Tibial nerve (tissue), 4 donors: ENCODE results near the gene KANK3. TPM values are rescaled to one million over a fixed set of nuclear protein-coding genes. Genes with fewer than 3 reads are reported as not detected.

Experiments used
- DNase-seq, 2 donors: peaks; one replicate each; pipeline ENCODE4 v3.0.0-alpha.2; 2019; ENCODE audit warnings: low spot score in 2 of 2
- H3K27ac ChIP-seq, 4 donors: fragments of 200-600 bp; sonication (generic) in 3 of 4; one replicate each; pipeline ENCODE4 v1.5.1; 2017 to 2019; ENCODE audit warnings: mild to moderate bottlenecking in 1 of 4
- H3K27me3 ChIP-seq, 2 donors: fragments of 200-600 bp; sonication (generic) in 1 of 2; one replicate each; pipeline versions ENCODE4 v1.5.1 to v1.6.0; 2017 to 2019
- H3K36me3 ChIP-seq, 3 donors: fragments of 200-600 bp; sonication (generic); one replicate each; pipeline ENCODE4 v1.5.1; 2018 to 2019
- H3K4me1 ChIP-seq, 4 donors: fragments of 200-600 bp; sonication (generic) in 3 of 4; one replicate each; pipeline ENCODE4 v1.5.1; 2017 to 2019
- H3K4me3 ChIP-seq, 4 donors: fragments of 200-600 bp; sonication (generic) in 3 of 4; one replicate each; pipeline ENCODE4 v1.5.1; 2017 to 2019; ENCODE audit warnings: mild to moderate bottlenecking in 1 of 4, moderate library complexity in 1 of 4
- H3K9me3 ChIP-seq, 4 donors: fragments of 200-600 bp; sonication (generic) in 3 of 4; one replicate each; pipeline ENCODE4 v1.5.1; 2017 to 2019
- CTCF ChIP-seq, 5 experiments: fragments of 200-600 bp in 3 of 5; fragments of 450-650 bp in 2 of 5; sonication (generic) in 3 of 5; IDR thresholded peaks; one replicate each; pipeline ENCODE4 v1.5.1; 2016 to 2019; ENCODE audit warnings: antibody characterized with exemption in 5 of 5, mild to moderate bottlenecking in 3 of 5, moderate library complexity in 2 of 5
- EP300 ChIP-seq, 2 donors: sonication (generic); formaldehyde crosslinking; IDR thresholded peaks; one replicate each; pipeline ENCODE4 v1.6.1; 2017; ENCODE audit warnings: antibody characterized with exemption in 2 of 2, mild to moderate bottlenecking in 1 of 2
- POLR2A ChIP-seq, 2 donors: fragments of 450-650 bp; IDR thresholded peaks; one replicate each; pipeline ENCODE4 v1.6.1; 2017; ENCODE audit warnings: antibody characterized with exemption in 2 of 2, mild to moderate bottlenecking in 2 of 2, moderate library complexity in 2 of 2
- WGBS, 2 donors: methylation state at CpG; one replicate each; pipeline ENCODE4 v1.1.5; 2018; 5-methylcytosine and 5-hydroxymethylcytosine counted together
- total RNA-seq, 4 donors: library from RNA; depleted of rRNA; stranded (reverse); fragments of >200 nt; gene quantifications; one replicate each; pipeline ENCODE4 v1.1.0, GENCODE V29; 2016

Gene KANK3
- total RNA-seq, 4 donors from 2014 or later = 13.8 to 34.8 (median 20.1) TPM

GRCh38 chr19:8307400-8307964 lies 35.6 kb downstream of the KANK3 start:
- TF ChIP-seq EP300 (IDR thresholded peaks at IDR 0.05) = no peak
- TF ChIP-seq CTCF (IDR thresholded peaks at IDR 0.05) = no peak
- TF ChIP-seq POLR2A (IDR thresholded peaks at IDR 0.05) = no peak
- DNase-seq = peak in 1 of 2 donors; percentile 7
- no peaks in the 10 kb centered on the region for H3K27me3 ChIP-seq
- H3K4me1 ChIP-seq = peaks cover 0 to 43% (median 17%) of the 10 kb centered on the region in 4 donors
- H3K4me3 ChIP-seq = peak overlapping the region; percentile 39 to 84 (median 72)
- peak overlapping the region in 3 of 4 donors; percentile 74 to 82 (median 79) for H3K27ac ChIP-seq
- H3K9me3 ChIP-seq = no peaks in the 10 kb centered on the region
- peaks cover 0 to 52% (median 9%) of the 10 kb centered on the region in 3 donors for H3K36me3 ChIP-seq
- 10 to 18% methylated on average over 23 to 24 of the region's 24 CpGs for WGBS, 2 donors

- peak overlapping the region in 1 of 4 donors; percentile 4 for H3K27ac ChIP-seq
- peak in 1 of 2 donors; percentile 4 for DNase-seq
- H3K4me1 ChIP-seq = peaks cover 0 to 40% (median 17%) of the 10 kb centered on the region in 4 donors
- TF ChIP-seq POLR2A (IDR thresholded peaks at IDR 0.05) (no peak), CTCF (IDR thresholded peaks at IDR 0.05) (no peak), EP300 (IDR thresholded peaks at IDR 0.05) (no peak)
- peaks cover 0 to 52% (median 0%) of the 10 kb centered on the region in 3 donors for H3K36me3 ChIP-seq
- H3K27me3 ChIP-seq = no peaks in the 10 kb centered on the region
- 73 to 80% methylated on average over 10 to 17 of the region's 17 CpGs for WGBS, 2 donors
- no peaks in the 10 kb centered on the region for H3K9me3 ChIP-seq
- peak overlapping the region in 1 of 4 donors; percentile 66 for H3K4me3 ChIP-seq
These were observed 36.6 kb downstream of the KANK3 start for GRCh38 chr19:8306235-8307054.

DNA sequence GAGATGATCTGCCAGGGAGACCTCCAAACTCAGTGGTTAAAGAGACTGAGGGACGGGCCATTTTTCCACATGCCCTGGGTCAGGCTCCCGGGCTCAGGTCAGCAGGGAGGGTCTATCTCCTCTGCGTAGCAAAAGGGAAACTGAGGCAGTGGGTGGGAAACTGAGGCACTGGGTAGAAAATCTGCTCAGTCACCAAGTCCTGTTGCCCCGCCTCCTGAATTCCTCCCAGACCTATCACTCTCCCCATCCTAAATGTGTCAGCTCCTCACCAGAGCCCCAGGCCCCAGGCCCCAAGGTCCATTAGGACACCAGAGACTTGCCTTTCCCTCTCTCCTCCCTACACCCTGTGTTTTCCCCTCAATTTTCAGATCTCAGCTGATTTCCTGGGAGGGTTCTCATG lies 37.3 kb downstream of the KANK3 start:
- DNase-seq = peak; percentile 1 to 3
- TF ChIP-seq CTCF (IDR thresholded peaks at IDR 0.05) = no peak
- no peak for TF ChIP-seq POLR2A (IDR thresholded peaks at IDR 0.05)
- TF ChIP-seq EP300 (IDR thresholded peaks at IDR 0.05) = no peak
- H3K9me3 ChIP-seq = no peaks in the 10 kb centered on the region
- H3K4me3 ChIP-seq = no peak overlapping the region
- peak overlapping the region in 1 of 4 donors; percentile 4 for H3K27ac ChIP-seq
- H3K27me3 ChIP-seq = no peaks in the 10 kb centered on the region
- H3K36me3 ChIP-seq = peaks cover 0 to 45% (median 0%) of the 10 kb centered on the region in 3 donors
- H3K4me1 ChIP-seq = peaks cover 0 to 40% (median 17%) of the 10 kb centered on the region in 4 donors
- 75 to 78% methylated on average over 4 of the region's 4 CpGs for WGBS, 2 donors

GRCh38 chr19:8304841-8305621 lies 38.0 kb downstream of the KANK3 start:
- H3K4me3 ChIP-seq = no peak overlapping the region
- TF ChIP-seq CTCF (IDR thresholded peaks at IDR 0.05) = no peak
- TF ChIP-seq EP300 (IDR thresholded peaks at IDR 0.05) = no peak
- TF ChIP-seq POLR2A (IDR thresholded peaks at IDR 0.05) = no peak
- 78 to 79% methylated on average over 33 of the region's 33 CpGs for WGBS, 2 donors
- DNase-seq = peak; percentile 4 to 10
- no peak overlapping the region for H3K27ac ChIP-seq
- peaks cover 0 to 37% (median 0%) of the 10 kb centered on the region in 3 donors for H3K36me3 ChIP-seq
- H3K27me3 ChIP-seq = no peaks in the 10 kb centered on the region
- H3K4me1 ChIP-seq = peaks cover 0 to 40% (median 17%) of the 10 kb centered on the region in 4 donors
- no peaks in the 10 kb centered on the region for H3K9me3 ChIP-seq
